ENCODE measurements around the gene TRPM3. TPM values are rescaled to one million over a fixed set of nuclear protein-coding genes. Genes with fewer than 3 reads are reported as not detected.

TRPM3 gene
- total RNA-seq, 2 experiments from 2014 or later, result not detected

DNA sequence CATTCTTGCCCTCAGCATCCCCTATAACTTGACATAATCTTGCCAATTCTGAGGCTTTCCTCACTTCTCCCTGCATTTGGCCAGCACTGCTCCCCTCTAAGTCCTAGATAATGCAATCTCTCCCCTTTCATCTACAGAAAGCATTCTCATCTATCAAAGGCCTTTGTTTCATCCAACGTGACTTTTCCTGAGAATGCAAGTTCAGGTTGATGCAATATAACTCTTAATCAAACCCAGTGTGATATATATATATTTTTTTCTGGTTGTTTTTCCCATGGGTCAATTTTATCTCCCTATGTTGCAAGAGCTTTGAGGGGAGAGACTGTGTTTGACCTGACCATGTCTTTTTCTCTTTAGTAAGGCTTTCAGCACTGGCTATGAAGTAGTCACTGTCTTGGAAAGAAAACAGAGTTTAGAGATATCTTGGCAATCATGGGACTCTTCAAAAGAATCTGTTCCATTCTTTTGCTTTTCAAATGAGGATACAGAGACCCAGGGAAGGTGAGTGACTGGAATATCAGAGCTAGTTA, 268.6 kb downstream of the TRPM3 start:
- no peaks in the 10 kb centered on the region for H3K9me3 Mint-ChIP-seq
- POLR2A ChIA-PET, result no interaction called here
- no peak for ATAC-seq (ENCODE audit: poor library complexity)

DNA sequence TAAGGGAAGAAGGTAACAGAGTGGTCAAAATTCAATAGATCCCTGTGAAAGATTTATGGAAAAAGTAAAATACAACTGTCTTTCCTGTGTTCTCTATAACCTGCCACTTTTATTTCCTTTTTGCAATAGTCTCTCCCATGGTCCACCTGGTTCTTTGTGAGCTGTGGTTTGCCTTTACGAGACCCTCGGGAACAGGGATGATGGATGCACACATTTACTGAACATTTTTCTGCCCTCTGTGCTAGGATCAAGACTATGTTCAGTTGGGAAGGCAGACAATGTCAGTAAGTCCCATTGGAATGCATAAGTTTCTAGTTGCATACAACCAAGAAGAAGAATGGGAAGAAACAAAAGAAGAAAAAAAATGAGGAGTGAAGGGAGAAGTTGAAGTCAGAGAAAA, 281.2 kb downstream of the TRPM3 start:
- H3K9me3 Mint-ChIP-seq, result no peaks in the 10 kb centered on the region
- Histone ChIP-seq H3K27ac (ENCODE audit: low read depth in 1 of 2, low read length in 2 of 2) (no peak overlapping the region), H3K9me3 (ENCODE audit: control insufficient read depth in 1 of 2, insufficient read depth in 1 of 2, low read length in 2 of 2) (no peaks in the 10 kb centered on the region), H3K4me3 (ENCODE audit: low read length) (no peak overlapping the region), H3K27me3 (ENCODE audit: control insufficient read depth in 1 of 2, insufficient read depth in 2 of 2, low read length in 2 of 2) (no peaks in the 10 kb centered on the region), H3K4me1 (ENCODE audit: insufficient read depth, low read length) (no peaks in the 10 kb centered on the region), H3K36me3 (ENCODE audit: insufficient read depth, low read length) (no peaks in the 10 kb centered on the region)
- TF ChIP-seq, protein P1, sequence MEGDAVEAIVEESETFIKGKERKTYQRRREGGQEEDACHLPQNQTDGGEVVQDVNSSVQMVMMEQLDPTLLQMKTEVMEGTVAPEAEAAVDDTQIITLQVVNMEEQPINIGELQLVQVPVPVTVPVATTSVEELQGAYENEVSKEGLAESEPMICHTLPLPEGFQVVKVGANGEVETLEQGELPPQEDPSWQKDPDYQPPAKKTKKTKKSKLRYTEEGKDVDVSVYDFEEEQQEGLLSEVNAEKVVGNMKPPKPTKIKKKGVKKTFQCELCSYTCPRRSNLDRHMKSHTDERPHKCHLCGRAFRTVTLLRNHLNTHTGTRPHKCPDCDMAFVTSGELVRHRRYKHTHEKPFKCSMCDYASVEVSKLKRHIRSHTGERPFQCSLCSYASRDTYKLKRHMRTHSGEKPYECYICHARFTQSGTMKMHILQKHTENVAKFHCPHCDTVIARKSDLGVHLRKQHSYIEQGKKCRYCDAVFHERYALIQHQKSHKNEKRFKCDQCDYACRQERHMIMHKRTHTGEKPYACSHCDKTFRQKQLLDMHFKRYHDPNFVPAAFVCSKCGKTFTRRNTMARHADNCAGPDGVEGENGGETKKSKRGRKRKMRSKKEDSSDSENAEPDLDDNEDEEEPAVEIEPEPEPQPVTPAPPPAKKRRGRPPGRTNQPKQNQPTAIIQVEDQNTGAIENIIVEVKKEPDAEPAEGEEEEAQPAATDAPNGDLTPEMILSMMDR (IDR thresholded peaks at IDR 0.05), result no peak
- H3K27ac Mint-ChIP-seq, result no peak overlapping the region
- intact Hi-C loops (cut with DNase I, micrococcal nuclease), result loop anchor here in 1 of 2 experiments (10.0 kb wide), 1 partner anchor 55 kb away; no protein-coding TSS in a partner anchor
- ChIA-PET CTCF (no interaction called here), POLR2A (no interaction called here)
- no peaks in the 10 kb centered on the region for H3K4me1 Mint-ChIP-seq (ENCODE audit: low read depth)
- no peaks in the 10 kb centered on the region for H3K27me3 Mint-ChIP-seq
- ATAC-seq (ENCODE audit: poor library complexity) (no peak), DNase-seq (no peak)
- no peak overlapping the region for H3K4me3 Mint-ChIP-seq
- H3K36me3 Mint-ChIP-seq (ENCODE audit: low read depth), result no peaks in the 10 kb centered on the region

More for the DNA sequence above, 268.6 kb downstream of the TRPM3 start:
- no peak for DNase-seq
- no peak overlapping the region for H3K27ac Mint-ChIP-seq
- Histone ChIP-seq H3K27ac (ENCODE audit: low read depth in 1 of 2, low read length in 2 of 2) (no peak overlapping the region), H3K9me3 (ENCODE audit: control insufficient read depth in 1 of 2, insufficient read depth in 1 of 2, low read length in 2 of 2) (no peaks in the 10 kb centered on the region), H3K27me3 (ENCODE audit: control insufficient read depth in 1 of 2, insufficient read depth in 2 of 2, low read length in 2 of 2) (no peaks in the 10 kb centered on the region), H3K4me1 (ENCODE audit: insufficient read depth, low read length) (no peaks in the 10 kb centered on the region), H3K36me3 (ENCODE audit: insufficient read depth, low read length) (no peaks in the 10 kb centered on the region), H3K4me3 (ENCODE audit: low read length) (no peak overlapping the region)
- peaks cover 9% of the 10 kb centered on the region for H3K27me3 Mint-ChIP-seq
- intact Hi-C loops (cut with DNase I, micrococcal nuclease), result no loop called here
- no peaks in the 10 kb centered on the region for H3K4me1 Mint-ChIP-seq (ENCODE audit: low read depth)
- TF ChIP-seq, protein P1 (IDR thresholded peaks at IDR 0.05), result no peak
- H3K36me3 Mint-ChIP-seq (ENCODE audit: low read depth), result no peaks in the 10 kb centered on the region
- no peak overlapping the region for H3K4me3 Mint-ChIP-seq
- CTCF ChIA-PET, result no interaction called here

DNA sequence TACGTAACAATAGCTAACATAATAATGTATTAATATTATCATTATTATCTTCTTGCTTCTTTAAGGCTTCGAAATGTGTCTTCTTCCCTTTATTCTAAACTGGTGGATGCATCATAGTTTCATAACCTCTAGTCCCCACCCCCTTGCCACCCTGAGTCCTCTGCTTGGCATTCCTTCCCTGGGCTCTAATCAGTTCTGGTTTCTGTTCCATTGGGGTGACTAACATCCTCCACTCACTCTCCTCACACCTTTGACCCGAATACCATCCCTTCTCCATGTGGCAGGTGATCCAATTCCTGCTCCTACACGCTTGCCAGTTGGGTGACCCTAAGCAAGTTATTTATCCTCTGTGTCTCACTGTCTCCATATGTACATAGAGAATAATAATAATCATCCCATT, 286.1 kb downstream of the TRPM3 start:
- POLR2A ChIA-PET, result no interaction called here
- no peaks in the 10 kb centered on the region for H3K36me3 Mint-ChIP-seq (ENCODE audit: low read depth)
- TF ChIP-seq, protein P1 (IDR thresholded peaks at IDR 0.05), result no peak
- Histone ChIP-seq H3K4me1 (ENCODE audit: insufficient read depth, low read length) (no peaks in the 10 kb centered on the region), H3K4me3 (ENCODE audit: low read length) (no peak overlapping the region), H3K36me3 (ENCODE audit: insufficient read depth, low read length) (no peaks in the 10 kb centered on the region), H3K27ac (ENCODE audit: low read depth in 1 of 2, low read length in 2 of 2) (no peak overlapping the region), H3K27me3 (ENCODE audit: control insufficient read depth in 1 of 2, insufficient read depth in 2 of 2, low read length in 2 of 2) (no peaks in the 10 kb centered on the region), H3K9me3 (ENCODE audit: control insufficient read depth in 1 of 2, insufficient read depth in 1 of 2, low read length in 2 of 2) (no peaks in the 10 kb centered on the region)
- no peak overlapping the region for H3K27ac Mint-ChIP-seq
- no peaks in the 10 kb centered on the region for H3K9me3 Mint-ChIP-seq
- CTCF ChIA-PET, result no interaction called here
- H3K4me1 Mint-ChIP-seq (ENCODE audit: low read depth), result no peaks in the 10 kb centered on the region
- H3K27me3 Mint-ChIP-seq, result peaks cover 7% of the 10 kb centered on the region
- intact Hi-C loops (cut with DNase I, micrococcal nuclease), result no loop called here
- no peak for DNase-seq
- no peak overlapping the region for H3K4me3 Mint-ChIP-seq
- no peak for ATAC-seq (ENCODE audit: poor library complexity)

Data from CD4-positive, alpha-beta T cell (primary cell).